Parathyroid adenoma (tissue), 2 donors: ENCODE measurements around the gene BTAF1.

Source experiments
- H2AFZ ChIP-seq: fragments of 300-600 bp; sonication (generic); one replicate; pipeline ENCODE4 v1.7.0; 2017; ENCODE audit warnings: antibody characterized with exemption, mild to moderate bottlenecking
- H3K27ac ChIP-seq: fragments of 300-600 bp; sonication (generic); one replicate; pipeline ENCODE4 v1.7.0; 2017
- H3K27me3 ChIP-seq: fragments of 300-600 bp; sonication (generic); one replicate; pipeline ENCODE4 v1.7.0; 2017; ENCODE audit warnings: low read length; ENCODE audit not compliant: control insufficient read depth, insufficient read depth
- H3K36me3 ChIP-seq: fragments of 300-600 bp; sonication (generic); one replicate; pipeline ENCODE4 v1.7.0; 2017; ENCODE audit warnings: low read length; ENCODE audit not compliant: control insufficient read depth, insufficient read depth
- H3K4me1 ChIP-seq: fragments of 300-600 bp; sonication (generic); one replicate; pipeline ENCODE4 v1.7.0; 2017; ENCODE audit warnings: control low read depth
- H3K4me2 ChIP-seq: fragments of 300-600 bp; sonication (generic); one replicate; pipeline ENCODE4 v1.7.0; 2017; ENCODE audit warnings: low read length
- H3K4me3 ChIP-seq: fragments of 300-600 bp; sonication (generic); one replicate; pipeline ENCODE4 v1.7.0; 2017; ENCODE audit warnings: low read depth, low read length
- H3K79me2 ChIP-seq: fragments of 300-600 bp; sonication (generic); one replicate; pipeline ENCODE4 v1.7.0; 2017; ENCODE audit warnings: control low read depth
- H3K9ac ChIP-seq: fragments of 300-600 bp; sonication (generic); one replicate; pipeline ENCODE4 v1.7.0; 2017; ENCODE audit warnings: mild to moderate bottlenecking
- H3K9me3 ChIP-seq: fragments of 300-600 bp; sonication (generic); one replicate; pipeline ENCODE4 v1.7.0; 2017; ENCODE audit warnings: low read length; ENCODE audit not compliant: control insufficient read depth
- CTCF ChIP-seq: fragments of 300-600 bp; sonication (generic); IDR thresholded peaks from one replicate; pipeline ENCODE4 v1.7.0; 2017; ENCODE audit warnings: antibody characterized with exemption, mild to moderate bottlenecking
- donor health status: primary hyperparathyroidism.

BTAF1 gene

GRCh38 chr10:92001581-92001980, 78.0 kb downstream of the BTAF1 start:
- no peak overlapping the region for H3K4me3 ChIP-seq
- H3K4me2 ChIP-seq, result no peak overlapping the region
- H3K27me3 ChIP-seq, result no peaks in the 10 kb centered on the region
- no peak for TF ChIP-seq CTCF
- no peak overlapping the region for H2AFZ ChIP-seq
- no peaks in the 10 kb centered on the region for H3K4me1 ChIP-seq
- no peaks in the 10 kb centered on the region for H3K9me3 ChIP-seq
- H3K27ac ChIP-seq, result no peak overlapping the region
- no peaks in the 10 kb centered on the region for H3K79me2 ChIP-seq
- no peak overlapping the region for H3K9ac ChIP-seq
- no peaks in the 10 kb centered on the region for H3K36me3 ChIP-seq

- H2AFZ ChIP-seq, result no peak overlapping the region
- no peak for TF ChIP-seq CTCF
- H3K36me3 ChIP-seq, result no peaks in the 10 kb centered on the region
- no peaks in the 10 kb centered on the region for H3K4me1 ChIP-seq
- no peaks in the 10 kb centered on the region for H3K9me3 ChIP-seq
- H3K27me3 ChIP-seq, result no peaks in the 10 kb centered on the region
- H3K4me2 ChIP-seq, result no peak overlapping the region
- H3K4me3 ChIP-seq, result no peak overlapping the region
- H3K27ac ChIP-seq, result no peak overlapping the region
- no peaks in the 10 kb centered on the region for H3K79me2 ChIP-seq
- no peak overlapping the region for H3K9ac ChIP-seq
Measured at GRCh38 chr10:92001995-92002394, 78.4 kb downstream of the BTAF1 start.

- Histone ChIP-seq H3K27ac (no peak overlapping the region), H3K9me3 (no peaks in the 10 kb centered on the region), H3K36me3 (no peaks in the 10 kb centered on the region), H3K9ac (no peak overlapping the region), H3K27me3 (no peaks in the 10 kb centered on the region), H3K79me2 (no peaks in the 10 kb centered on the region), H3K4me1 (no peaks in the 10 kb centered on the region), H3K4me2 (no peak overlapping the region), H2AFZ (no peak overlapping the region), H3K4me3 (no peak overlapping the region)
- no peak for TF ChIP-seq CTCF
Measured at GRCh38 chr10:92003258-92003657, 79.7 kb downstream of the BTAF1 start.

GRCh38 chr10:92005978-92006377, 82.4 kb downstream of the BTAF1 start:
- H3K9me3 ChIP-seq, result no peaks in the 10 kb centered on the region
- H3K4me3 ChIP-seq, result no peak overlapping the region
- TF ChIP-seq CTCF, result no peak
- H3K27me3 ChIP-seq, result no peaks in the 10 kb centered on the region
- no peaks in the 10 kb centered on the region for H3K36me3 ChIP-seq
- no peaks in the 10 kb centered on the region for H3K79me2 ChIP-seq
- no peak overlapping the region for H3K4me2 ChIP-seq
- H2AFZ ChIP-seq, result no peak overlapping the region
- no peak overlapping the region for H3K9ac ChIP-seq
- H3K4me1 ChIP-seq, result no peaks in the 10 kb centered on the region
- H3K27ac ChIP-seq, result no peak overlapping the region

GRCh38 chr10:92009445-92009844, 85.9 kb downstream of the BTAF1 start:
- Histone ChIP-seq H3K4me3 (no peak overlapping the region), H3K4me2 (no peak overlapping the region), H3K9ac (no peak overlapping the region), H3K9me3 (no peaks in the 10 kb centered on the region), H2AFZ (no peak overlapping the region), H3K27ac (no peak overlapping the region), H3K27me3 (no peaks in the 10 kb centered on the region), H3K36me3 (no peaks in the 10 kb centered on the region), H3K4me1 (no peaks in the 10 kb centered on the region), H3K79me2 (no peaks in the 10 kb centered on the region)
- no peak for TF ChIP-seq CTCF
